Renal pelvis (tissue), 12 donors: Measurements from ENCODE around the gene PRDM2. TPM values are rescaled to one million over a fixed set of nuclear protein-coding genes. Genes with fewer than 3 reads are reported as not detected.
"Not testable (repeated sequence)": the region's sequence is repeated elsewhere in the genome, so short reads cannot be mapped to it uniquely, and the experiment has no call there.

Source experiments
- DNase-seq: peaks from one replicate; pipeline ENCODE4 v3.0.0-alpha.2; 2013
- long read RNA-seq, 16 experiments: transcript quantifications; one replicate each; lab custom pipeline, GENCODE V29; 2026
- polyA plus RNA-seq, 3 donors: library from polyadenylated mRNA; unstranded; fragments of 120-200 nt; gene quantifications; one replicate each; pipeline ENCODE4 v1.2.1, GENCODE V29; 2013; ENCODE audit not compliant: insufficient read length in 3 of 3

PRDM2 gene, protein sequence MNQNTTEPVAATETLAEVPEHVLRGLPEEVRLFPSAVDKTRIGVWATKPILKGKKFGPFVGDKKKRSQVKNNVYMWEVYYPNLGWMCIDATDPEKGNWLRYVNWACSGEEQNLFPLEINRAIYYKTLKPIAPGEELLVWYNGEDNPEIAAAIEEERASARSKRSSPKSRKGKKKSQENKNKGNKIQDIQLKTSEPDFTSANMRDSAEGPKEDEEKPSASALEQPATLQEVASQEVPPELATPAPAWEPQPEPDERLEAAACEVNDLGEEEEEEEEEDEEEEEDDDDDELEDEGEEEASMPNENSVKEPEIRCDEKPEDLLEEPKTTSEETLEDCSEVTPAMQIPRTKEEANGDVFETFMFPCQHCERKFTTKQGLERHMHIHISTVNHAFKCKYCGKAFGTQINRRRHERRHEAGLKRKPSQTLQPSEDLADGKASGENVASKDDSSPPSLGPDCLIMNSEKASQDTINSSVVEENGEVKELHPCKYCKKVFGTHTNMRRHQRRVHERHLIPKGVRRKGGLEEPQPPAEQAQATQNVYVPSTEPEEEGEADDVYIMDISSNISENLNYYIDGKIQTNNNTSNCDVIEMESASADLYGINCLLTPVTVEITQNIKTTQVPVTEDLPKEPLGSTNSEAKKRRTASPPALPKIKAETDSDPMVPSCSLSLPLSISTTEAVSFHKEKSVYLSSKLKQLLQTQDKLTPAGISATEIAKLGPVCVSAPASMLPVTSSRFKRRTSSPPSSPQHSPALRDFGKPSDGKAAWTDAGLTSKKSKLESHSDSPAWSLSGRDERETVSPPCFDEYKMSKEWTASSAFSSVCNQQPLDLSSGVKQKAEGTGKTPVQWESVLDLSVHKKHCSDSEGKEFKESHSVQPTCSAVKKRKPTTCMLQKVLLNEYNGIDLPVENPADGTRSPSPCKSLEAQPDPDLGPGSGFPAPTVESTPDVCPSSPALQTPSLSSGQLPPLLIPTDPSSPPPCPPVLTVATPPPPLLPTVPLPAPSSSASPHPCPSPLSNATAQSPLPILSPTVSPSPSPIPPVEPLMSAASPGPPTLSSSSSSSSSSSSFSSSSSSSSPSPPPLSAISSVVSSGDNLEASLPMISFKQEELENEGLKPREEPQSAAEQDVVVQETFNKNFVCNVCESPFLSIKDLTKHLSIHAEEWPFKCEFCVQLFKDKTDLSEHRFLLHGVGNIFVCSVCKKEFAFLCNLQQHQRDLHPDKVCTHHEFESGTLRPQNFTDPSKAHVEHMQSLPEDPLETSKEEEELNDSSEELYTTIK (N-terminal part only)
- polyA plus RNA-seq, result 10 to 100 TPM; 35.3 to 36.9 (median 36.4) TPM
- long read RNA-seq, donor 1, result 0 reads
- long read RNA-seq, donor 2, full-length matches to known transcripts, result 1 of 8 reads
- long read RNA-seq, donor 2, partial matches to known transcripts, result 7 of 8 reads
- long read RNA-seq, donor 2, other reads (novel, unspliced or antisense), result 0 of 8 reads
- long read RNA-seq, donor 3, partial matches to known transcripts, result 13 of 13 reads
- long read RNA-seq, donor 3, other reads (novel, unspliced or antisense), result 0 of 13 reads
- long read RNA-seq, donor 4, result 0 reads
- long read RNA-seq, donor 5, result 0 reads
- long read RNA-seq, donor 6, full-length matches to known transcripts, result 3 of 3 reads
- long read RNA-seq, donor 6, partial matches to known transcripts, result 0 of 3 reads
- long read RNA-seq, donor 6, other reads (novel, unspliced or antisense), result 0 of 3 reads
- long read RNA-seq, donor 7, partial matches to known transcripts, result 11 of 11 reads
- long read RNA-seq, donor 7, other reads (novel, unspliced or antisense), result 0 of 11 reads
- long read RNA-seq, donor 8, result 0 reads
- long read RNA-seq, donor 9, partial matches to known transcripts, result 15 of 15 reads
- long read RNA-seq, donor 9, other reads (novel, unspliced or antisense), result 0 of 15 reads
- long read RNA-seq, donor 10, partial matches to known transcripts, result 13 of 13 reads
- long read RNA-seq, donor 10, other reads (novel, unspliced or antisense), result 0 of 13 reads
- long read RNA-seq, donor 11, partial matches to known transcripts, result 0 of 2 reads
- long read RNA-seq, donor 11, other reads (novel, unspliced or antisense), result 0 of 2 reads
- long read RNA-seq, donor 12, partial matches to known transcripts, result 7 of 7 reads
- long read RNA-seq, donor 12, other reads (novel, unspliced or antisense), result 0 of 7 reads
- long read RNA-seq, donor 13, partial matches to known transcripts, result 7 of 7 reads
- long read RNA-seq, donor 13, other reads (novel, unspliced or antisense), result 0 of 7 reads
- long read RNA-seq, donor 14, result 0 reads
- long read RNA-seq, donor 15, partial matches to known transcripts, result 16 of 16 reads
- long read RNA-seq, donor 15, other reads (novel, unspliced or antisense), result 0 of 16 reads
- long read RNA-seq, donor 16, partial matches to known transcripts, result 6 of 6 reads
- long read RNA-seq, donor 16, other reads (novel, unspliced or antisense), result 0 of 6 reads

DNA sequence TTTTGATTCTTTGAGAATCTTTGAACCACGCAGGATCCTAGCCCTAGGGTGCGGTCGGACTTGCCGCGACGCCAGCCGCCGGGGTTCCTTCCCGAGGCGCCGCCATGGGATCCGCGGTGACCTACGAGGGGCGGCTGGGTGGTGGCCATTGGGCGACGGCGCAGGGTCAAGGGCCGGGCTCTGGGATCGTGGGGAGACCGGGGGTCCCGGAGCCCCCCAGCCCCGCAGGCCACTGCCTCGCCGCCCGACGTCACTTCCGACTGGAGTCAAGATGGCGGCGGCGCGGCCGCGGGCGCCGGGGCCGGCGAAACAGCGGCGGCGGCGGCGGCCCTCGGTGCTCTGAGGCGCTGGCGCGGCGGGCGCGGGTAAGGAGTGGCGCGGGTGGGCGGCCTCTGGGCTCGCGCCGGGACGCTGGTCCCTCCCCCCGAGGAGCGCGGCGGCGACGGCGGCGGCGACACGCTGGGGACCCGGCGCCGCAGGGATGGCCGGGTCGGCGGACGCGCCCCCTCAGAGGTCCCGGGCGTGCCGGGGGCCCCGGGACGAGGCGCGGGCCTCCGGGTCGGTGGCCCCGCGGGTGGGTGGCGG lies at the start of gene PRDM2:
PRDM2 (plus strand) TSS at position 253 of the 585 bp plus-strand sequence. CDS start 15,418 bp downstream, outside the sequence.
- DNase-seq, result no peak

DNA sequence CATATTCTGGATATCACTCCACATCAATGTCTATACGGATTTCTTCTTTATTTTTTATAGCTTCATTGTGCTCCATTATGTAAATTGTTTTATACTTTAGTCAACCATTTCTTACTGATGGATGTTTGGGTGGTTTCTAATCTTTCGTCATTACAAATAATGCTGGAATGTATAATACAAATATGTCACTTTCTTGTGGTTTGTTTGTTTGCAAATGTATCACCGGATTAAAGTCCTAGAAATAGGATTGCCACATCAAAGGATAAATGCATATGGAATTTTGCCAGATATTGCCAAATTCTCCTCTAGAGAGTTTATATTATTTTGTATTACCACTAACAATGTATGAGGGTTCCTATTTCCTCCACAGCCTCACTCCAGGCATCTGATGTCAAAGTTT lies 48.7 kb upstream of the PRDM2 start:
- DNase-seq, result no peak

DNA sequence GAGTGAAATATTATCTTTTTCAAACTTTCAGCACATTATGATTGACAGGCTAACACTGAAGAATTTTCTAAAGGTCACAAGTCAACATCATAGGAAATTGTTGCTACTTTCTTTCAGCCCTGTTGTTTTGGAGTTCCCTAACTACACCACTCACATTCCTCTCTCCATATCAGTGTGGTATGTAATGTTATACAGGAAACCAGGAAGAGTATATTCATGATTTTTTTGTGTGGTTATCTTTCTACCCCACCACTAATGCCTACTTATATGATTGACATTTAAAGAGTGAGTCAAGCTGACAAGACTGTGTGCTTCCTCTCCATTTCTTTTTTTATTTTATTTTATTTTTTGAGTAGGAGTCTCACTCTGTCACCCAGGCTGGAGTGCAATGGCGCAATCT lies 47.8 kb upstream of the PRDM2 start:
- no peak for DNase-seq

DNA sequence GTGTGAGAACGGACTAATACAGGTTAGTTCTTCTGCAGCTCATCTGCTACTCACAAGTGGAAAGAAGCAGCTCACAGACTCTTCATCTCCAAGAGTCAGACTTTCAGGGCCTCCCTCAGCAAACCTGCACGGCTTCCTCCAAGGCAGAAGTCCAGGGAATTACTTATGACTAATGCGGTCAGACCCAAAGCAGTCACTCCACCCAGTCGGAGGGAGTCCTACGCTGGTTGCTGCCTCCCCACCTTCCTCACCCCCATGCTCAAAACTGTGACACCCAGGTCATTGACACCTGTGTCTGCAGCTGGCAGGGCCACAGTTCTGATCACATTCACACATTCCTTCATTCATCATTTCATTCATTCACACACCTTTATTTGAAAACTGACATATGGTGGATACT lies 38.4 kb upstream of the PRDM2 start:
- no peak for DNase-seq

DNA sequence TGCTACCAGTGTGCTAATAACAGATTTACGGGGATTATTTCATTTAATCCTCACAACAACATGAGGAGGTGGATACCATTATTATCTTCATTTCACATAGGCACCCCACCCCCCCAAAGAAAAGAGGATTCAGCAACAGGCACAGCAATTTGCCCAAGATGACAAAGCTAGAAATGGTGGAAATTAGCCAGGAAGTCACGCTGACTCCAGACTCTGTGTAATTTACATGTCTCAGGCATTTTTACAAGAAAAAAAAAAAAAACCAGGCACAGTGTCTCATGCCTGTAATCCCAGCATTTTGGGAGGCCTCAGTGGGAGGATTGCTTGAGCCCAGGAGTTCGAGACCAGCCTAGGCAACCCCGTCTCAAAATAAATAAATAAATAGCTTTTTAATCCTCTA lies 37.5 kb upstream of the PRDM2 start:
- peak; percentile 9 for DNase-seq

DNA sequence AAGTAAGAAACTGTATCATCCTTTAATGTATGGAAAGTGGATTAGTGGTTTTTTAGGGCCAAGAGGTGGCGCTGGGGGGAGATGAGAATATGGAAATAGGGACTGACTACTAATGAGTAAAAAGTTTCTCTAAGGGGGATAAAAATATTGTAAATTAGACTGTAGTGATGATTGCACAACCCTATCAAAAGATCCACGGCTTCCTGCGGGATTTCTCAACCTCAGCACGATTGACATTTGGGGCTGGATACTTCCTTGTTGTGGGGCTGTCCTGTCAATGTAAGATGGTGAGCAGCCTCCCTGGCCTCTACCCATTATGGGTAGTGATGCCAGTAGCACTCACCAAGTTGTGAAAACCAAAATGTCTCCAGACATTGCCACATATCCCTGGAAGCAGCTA lies 36.0 kb upstream of the PRDM2 start:
- DNase-seq, result no peak

DNA sequence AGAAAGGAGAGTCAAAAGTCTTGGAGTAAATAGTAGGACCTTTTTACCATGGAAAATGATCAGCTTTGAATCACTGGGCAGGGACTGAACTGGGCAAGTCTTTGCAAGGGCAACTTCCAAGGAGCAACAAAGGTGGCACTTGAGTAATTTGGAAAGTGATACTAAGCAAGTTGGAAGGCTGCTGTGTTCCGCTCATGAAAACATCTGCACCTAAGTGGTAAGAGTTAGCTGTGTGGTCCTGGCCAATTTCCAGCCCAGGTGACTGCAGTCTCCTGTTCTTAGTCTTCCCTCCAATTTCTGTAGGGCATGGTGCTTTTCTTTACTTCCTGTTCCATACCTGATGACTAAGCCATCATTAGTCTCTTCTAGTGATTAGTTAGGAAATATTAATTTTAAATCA lies 35.5 kb upstream of the PRDM2 start:
- no peak for DNase-seq

DNA sequence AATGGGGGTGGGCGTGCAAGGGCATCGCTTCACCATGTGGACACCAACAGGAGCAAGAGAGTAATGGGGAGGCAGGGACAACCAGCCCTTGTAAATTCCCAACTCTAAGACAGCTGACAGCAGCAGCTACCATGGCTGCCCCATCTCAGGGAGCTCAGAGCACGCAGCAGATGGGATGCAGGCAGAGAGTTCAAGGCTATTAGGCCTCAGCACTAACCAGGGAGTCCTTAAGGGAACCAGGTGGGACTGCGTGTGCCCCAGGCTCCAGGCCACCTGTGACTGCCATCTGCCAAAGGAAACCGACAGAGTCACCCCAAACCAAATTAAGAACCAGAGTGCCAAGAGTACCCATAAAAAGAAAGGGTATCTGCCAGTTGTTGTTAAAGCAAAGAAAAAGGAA lies 33.7 kb upstream of the PRDM2 start:
- no peak for DNase-seq

DNA sequence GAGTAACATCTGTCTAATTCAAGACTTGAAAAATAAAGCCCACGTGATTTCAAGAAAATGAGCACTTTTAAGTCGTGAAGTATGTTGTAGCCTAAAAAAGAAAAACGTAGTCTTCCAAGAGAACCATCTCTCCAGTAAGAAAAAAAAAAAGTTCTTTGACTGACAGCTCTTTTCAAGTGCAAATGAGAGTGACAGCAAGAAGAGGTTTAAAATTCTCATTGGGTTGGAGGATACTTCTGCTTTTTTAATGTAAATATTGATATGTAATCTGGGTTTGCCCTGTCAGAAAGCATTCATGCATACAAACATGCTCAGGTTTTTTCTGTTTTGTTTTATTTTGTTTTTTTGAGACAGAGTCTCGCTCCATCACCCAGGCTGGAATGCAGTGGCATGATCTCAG lies 32.3 kb upstream of the PRDM2 start:
- DNase-seq, result no peak

DNA sequence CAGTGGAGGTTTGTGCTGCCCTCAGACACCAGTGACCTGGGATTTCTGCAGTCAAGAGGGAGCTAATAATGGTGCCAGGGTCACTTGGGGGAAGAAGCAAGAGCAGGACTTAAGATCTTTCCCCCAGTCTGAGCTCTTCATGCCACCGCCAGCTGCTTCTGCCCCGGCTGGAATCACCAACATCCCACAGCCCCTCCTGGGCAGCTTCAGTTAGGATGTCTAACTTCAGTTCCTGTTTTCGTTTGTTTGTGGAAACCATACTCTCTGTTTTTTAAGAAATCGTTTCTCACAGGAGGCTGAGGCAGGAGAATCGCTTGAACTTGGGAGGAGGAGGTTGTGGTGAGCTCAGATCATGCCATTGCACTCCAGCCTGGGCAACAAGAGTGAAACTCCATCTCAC lies 25.6 kb upstream of the PRDM2 start:
- no peak for DNase-seq

DNA sequence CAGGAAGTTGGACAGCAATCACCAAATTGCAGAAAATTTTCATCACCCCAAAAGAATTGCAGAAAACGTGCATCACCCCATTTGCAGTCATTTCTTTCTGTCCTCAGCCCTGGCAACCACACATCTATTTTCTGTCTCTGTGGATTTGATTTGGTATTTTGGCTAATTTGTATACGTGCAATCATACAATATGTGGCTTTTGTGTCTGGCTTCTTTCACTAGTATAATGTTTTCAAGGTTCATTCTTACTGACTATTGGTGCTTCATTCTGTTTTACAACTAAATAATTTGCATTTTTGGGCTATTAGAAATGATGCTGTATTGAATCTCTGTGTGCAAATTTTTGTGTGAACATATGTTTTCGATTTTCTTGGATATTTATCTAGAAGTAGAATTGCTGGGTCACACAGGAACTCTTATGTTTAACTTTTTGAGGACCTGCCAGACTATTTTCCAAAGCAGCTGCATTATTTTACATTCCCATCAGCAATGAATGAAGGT lies 24.8 kb upstream of the PRDM2 start:
- no peak for DNase-seq

DNA sequence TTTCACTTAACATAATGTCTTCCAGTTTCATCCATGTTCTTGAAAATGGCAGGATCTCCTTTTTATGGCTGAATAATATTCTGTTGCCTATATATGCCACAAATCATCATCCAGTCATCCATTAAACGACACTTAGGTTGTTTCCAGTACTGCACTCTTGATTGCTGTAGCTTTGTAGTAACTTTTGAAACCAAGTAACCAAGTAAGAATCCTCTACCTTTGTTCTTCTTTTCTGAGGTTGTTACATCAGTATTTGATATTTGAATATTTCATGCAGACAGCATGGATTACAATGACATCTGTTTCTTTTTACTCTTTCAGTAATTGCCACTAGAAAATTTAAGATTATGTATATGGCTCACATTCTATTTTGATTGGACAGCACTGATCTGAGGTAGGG lies 22.1 kb upstream of the PRDM2 start:
- no peak for DNase-seq

DNA sequence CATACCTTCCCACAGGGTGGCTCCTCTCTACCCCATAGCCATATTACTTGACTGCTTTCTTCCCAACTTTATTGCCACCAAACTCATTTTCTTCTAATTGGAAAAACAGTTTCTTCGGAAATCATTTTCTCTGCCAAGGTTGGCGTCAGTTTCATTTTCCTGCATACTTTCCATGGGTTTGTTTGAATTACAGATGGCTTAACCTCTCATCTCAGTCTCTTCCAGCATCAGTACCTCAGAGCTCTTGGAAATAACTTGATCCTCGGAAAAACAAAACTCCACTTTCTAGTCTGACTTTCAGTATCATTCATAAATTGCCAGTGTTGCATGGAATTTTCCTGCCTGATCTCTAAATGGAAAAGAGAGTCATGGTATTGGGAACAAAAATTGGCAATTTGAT lies 20.3 kb upstream of the PRDM2 start:
- no peak for DNase-seq

DNA sequence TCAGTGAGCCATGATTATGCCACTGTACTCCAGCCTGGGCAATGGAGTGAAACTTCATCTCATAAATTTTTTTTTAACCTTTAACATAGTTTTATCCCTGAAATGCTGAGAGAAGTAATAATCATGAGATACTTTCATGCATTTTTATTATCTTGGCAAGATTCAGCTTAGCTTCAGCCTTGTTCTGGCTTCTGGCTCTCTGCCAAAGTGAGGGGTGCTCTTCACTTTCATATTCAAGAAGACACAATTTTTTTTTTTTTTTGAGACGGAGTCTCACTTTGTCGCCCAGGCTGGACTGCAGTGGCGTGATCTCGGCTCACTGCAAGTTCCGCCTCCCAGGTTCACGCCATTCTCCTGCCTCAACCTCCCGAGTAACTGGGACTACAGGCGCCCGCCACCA lies 19.4 kb upstream of the PRDM2 start:
- not testable (repeated sequence) for DNase-seq

DNA sequence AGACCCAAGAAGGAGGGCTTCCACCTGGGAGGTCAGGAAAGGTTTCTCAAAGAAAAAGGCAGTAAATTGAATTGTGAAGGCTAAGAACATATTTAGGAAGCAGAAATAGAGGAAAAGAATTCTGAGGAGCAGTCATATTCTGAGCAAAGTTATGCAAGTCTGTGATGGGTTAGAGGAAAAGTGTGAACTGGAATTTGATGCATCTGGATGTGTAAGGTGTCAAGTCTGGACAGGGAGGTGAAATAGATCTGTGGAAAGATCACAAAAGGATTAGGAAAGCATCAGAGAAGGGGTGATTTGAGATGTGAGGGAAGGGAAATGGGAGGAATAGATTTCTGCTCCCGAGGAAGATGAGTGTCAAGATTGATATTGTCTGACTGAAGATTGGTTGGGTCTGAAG lies 18.1 kb upstream of the PRDM2 start:
- DNase-seq, result no peak

DNA sequence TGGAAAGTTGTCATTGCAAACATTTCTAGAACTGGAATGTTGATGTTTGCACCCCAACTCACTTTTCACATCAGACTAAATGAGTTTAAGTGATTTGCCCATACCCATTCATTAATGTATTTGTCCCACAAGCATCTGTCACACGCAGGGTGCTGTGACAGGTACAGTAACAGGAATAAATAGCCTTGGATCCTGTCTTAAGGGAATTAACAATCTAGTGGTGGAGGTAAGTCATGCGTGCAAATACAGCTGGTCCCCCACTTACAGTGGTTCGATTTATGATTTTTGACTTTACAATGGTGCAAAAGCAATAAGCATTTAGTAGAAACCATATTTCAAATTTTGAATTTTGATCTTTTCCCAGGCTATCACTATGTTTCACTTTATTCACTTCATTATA lies 17.5 kb upstream of the PRDM2 start:
- DNase-seq, result no peak

DNA sequence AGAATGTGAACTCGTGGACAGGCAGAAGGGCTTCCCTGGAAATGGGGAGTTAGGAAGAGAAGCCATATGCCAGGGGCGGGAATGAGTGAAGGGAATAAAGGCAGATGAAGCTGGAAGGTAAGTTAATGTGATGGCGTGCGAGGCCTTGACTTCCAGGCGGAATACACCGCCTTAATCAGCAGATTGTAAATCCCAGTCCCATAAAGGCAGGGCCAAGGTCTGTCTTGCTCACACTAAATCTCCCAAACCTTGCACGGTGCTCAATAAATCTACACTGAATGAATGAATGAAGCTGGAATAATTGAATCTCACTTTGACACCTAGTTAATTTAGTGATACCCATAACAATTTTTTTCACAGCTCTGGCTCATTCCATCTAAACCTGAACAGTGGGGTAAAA lies 16.8 kb upstream of the PRDM2 start:
- DNase-seq, result no peak

DNA sequence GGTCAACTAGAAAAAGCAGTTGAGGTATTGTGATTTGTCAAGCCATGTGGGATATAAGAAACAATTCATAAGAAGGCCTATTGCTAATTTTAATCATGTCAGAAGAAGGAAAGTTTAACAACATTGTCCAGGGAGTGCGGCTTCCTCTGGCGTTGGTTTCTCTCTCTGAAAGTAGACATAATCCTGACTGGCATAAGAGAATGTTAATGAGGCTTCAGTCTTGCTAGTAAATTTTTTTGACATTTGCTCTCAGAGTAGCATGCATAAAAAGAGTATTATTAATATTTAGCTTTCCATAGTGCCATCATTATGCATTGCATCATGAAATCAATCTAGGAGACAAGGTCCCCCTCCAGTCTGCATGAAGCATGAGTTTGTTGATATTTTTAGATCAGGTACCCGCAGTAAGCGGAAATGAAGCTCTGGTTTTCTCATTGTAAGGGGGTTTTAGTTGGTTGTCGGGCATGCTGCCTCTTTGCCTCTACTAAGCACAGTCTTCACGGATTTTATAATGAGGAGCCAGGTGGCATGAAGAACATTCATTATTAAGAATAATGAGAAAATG lies 12.8 kb upstream of the PRDM2 start:
- no peak for DNase-seq

DNA sequence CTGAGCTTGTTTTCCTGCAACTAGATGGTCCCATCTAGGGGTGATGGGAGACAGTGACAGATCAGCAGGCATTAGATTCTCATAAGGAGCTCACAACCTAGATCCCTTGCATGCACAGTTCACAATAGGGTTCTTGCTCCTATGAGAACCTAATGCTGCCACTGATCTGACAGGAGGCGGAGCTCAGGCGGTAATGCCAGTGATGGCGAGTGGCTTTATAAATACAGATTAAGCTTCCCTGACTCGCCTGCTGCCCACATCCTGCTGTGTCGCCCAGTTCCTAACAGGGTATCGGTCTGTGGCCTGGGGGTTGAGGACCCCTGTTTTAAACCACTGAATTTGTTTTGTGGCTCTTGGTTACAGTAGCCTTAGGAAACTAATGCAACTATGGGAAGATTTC lies 6.9 kb upstream of the PRDM2 start:
- not testable (repeated sequence) for DNase-seq
